Measurements from ENCODE around the gene PM20D1.

Gene PM20D1

GRCh38 chr1:205804605-205805004, 45.3 kb downstream of the PM20D1 start:
- DNase-seq (ENCODE audit: low read depth, low spot score) = no peak

GRCh38 chr1:205803986-205804385, 45.9 kb downstream of the PM20D1 start:
- DNase-seq (ENCODE audit: low read depth, low spot score) = no peak

- no peak for DNase-seq (ENCODE audit: low read depth, low spot score)
Observed at GRCh38 chr1:205802060-205802459, 47.9 kb downstream of the PM20D1 start.

GRCh38 chr1:205800981-205801703, 48.8 kb downstream of the PM20D1 start:
- no peak for DNase-seq (ENCODE audit: low read depth, low spot score)

GRCh38 chr1:205800427-205800826, 49.5 kb downstream of the PM20D1 start:
- DNase-seq (ENCODE audit: low read depth, low spot score) = peak; percentile 79

GRCh38 chr1:205798577-205798976, 51.4 kb downstream of the PM20D1 start:
- no peak for DNase-seq (ENCODE audit: low read depth, low spot score)

GRCh38 chr1:205797168-205797567, 52.8 kb downstream of the PM20D1 start:
- no peak for DNase-seq (ENCODE audit: low read depth, low spot score)

GRCh38 chr1:205794011-205794730, 55.8 kb downstream of the PM20D1 start:
- DNase-seq (ENCODE audit: low read depth, low spot score) = no peak

- no peak for DNase-seq (ENCODE audit: low read depth, low spot score)
Observed at GRCh38 chr1:205792961-205793673, 56.8 kb downstream of the PM20D1 start.

GRCh38 chr1:205792481-205792881, 57.5 kb downstream of the PM20D1 start:
- DNase-seq (ENCODE audit: low read depth, low spot score) = no peak

- DNase-seq (ENCODE audit: low read depth, low spot score) = no peak
Observed at GRCh38 chr1:205791568-205792180, 58.3 kb downstream of the PM20D1 start.

- DNase-seq (ENCODE audit: low read depth, low spot score) = no peak
Observed at GRCh38 chr1:205787287-205787916, 62.5 kb downstream of the PM20D1 start.

- DNase-seq (ENCODE audit: low read depth, low spot score) = no peak
Observed at GRCh38 chr1:205786601-205787000, 63.3 kb downstream of the PM20D1 start.

- no peak for DNase-seq (ENCODE audit: low read depth, low spot score)
Observed at GRCh38 chr1:205785446-205785845, 64.5 kb downstream of the PM20D1 start.

GRCh38 chr1:205783904-205784303, 66.0 kb downstream of the PM20D1 start:
- no peak for DNase-seq (ENCODE audit: low read depth, low spot score)

- no peak for DNase-seq (ENCODE audit: low read depth, low spot score)
Observed at GRCh38 chr1:205783433-205783795, 66.5 kb downstream of the PM20D1 start.

GRCh38 chr1:205782627-205783432, 67.1 kb downstream of the PM20D1 start:
- DNase-seq (ENCODE audit: low read depth, low spot score) = no peak

GRCh38 chr1:205780335-205780734, 69.6 kb downstream of the PM20D1 start:
- no peak for DNase-seq (ENCODE audit: low read depth, low spot score)
